ENCODE measurements around the gene LTBP1.
A peak's percentile ranks its signal among the peaks of the same experiment; 100 is the strongest.
"Not testable (repeated sequence)": the region's sequence is repeated elsewhere in the genome, so short reads cannot be mapped to it uniquely, and the experiment has no call there.

Gene LTBP1

DNA sequence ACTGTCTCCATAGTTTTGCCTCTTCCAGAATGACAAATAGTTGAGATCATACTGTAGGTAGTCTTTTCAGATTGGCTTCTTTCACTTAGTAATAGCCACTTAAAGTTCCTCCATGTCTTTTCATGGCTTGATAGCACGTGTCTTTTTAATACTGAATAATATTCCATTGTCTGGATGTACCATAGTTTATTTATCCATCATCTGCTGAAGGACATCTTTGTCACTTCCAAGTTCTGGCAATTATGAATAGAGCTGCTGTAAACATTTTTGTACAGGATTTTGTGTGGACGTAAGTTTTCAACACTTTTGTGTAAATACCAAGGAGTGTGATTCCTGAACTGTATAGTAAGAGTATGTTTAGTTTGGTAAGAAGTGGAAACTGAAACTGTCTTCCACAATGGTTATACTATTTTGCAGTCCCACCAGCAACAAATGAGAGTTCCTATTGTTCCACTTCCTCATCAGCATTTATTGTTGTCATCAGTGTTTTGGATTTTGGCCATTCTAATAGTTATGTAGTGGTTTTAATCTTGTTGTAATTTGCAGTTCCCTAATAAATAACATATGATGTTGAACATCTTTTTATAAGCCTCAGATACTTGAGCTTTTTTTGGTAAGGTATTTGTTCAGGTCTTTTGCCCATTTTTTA is 18.9 kb downstream of the LTBP1 start:
- DNase-seq, result no peak

DNA sequence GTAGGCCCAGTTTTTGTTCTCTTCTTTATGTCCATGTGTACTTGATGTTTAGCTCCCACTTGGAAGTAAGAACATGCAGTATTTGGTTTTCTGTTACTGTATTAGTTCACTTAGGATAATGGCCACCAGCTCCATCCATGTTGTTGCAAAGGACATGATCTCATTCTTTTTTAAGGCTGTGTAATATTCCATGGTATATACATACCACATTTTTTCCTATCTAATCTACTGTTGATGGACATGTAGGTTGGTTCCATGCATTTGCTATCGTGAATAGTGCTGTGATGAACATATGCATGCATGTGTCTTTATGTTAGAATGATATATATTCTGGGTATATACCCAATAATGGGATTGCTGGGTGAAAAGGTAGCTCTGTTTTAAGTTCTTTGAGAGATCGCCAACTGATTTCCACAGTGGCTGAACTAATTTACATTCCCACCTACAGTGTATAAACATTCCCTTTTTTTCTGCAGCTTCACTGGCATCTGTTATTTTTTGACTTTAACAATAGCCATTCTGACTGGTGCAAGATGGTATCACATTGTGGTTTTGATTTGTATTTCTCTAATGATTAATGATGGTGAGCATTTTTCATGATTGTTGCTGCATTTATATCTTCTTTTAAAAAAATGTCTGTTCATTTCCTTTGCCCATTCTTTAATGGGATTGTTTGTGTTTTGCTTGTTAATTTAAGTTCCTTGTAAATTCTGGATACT is 22.9 kb downstream of the LTBP1 start:
- DNase-seq, result no peak

DNA sequence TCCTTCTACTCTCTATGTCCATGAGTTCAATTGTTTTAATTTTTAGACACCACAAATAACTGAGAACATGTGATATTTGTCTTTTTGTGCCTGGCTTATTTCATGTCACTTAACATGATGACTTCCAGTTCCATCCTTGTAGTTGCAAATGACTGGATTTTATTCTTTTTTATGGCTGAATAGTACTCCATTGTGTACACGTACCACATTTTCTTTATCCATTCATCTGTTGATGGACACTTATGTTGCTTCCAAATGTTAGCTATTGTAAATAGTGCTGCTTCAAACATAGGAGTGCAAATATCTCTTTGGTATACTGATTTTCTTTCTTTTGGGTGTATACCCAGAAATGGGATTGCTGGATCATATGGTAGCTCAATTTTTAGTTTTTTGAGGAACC is 27.0 kb downstream of the LTBP1 start:
- not testable (repeated sequence) for DNase-seq

DNA sequence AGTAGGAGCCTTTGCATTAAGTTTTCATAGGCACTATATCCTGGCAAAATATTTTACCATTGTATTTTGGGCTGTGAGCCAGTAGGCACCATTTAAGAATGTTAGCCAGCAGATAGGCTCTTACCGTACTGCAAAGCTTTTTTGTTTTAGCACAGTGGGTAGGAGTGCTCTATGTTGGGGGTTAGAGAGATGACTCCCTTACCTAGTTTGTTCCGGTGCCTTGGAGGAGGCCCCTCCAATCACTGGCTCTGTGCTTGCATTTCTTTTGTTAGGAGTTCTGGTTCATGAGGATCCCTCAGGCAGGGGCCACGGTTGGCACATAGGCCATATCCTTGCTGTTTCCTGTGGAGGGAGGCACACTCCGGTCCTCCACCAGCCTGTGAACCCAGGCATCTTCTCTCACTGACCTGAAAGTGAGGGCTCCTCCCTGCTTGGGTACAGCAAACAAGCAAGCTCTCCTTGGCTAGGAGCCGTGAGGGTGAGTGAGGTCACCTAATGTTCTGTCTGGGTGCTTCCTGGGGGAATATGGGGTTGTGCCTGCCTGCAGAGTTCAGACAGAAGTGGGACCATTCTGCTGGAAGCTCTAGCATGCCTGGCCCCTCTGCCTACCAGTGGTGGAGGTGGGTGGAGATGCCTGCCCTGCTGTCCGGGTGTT is 29.8 kb downstream of the LTBP1 start:
- no peak for DNase-seq

DNA sequence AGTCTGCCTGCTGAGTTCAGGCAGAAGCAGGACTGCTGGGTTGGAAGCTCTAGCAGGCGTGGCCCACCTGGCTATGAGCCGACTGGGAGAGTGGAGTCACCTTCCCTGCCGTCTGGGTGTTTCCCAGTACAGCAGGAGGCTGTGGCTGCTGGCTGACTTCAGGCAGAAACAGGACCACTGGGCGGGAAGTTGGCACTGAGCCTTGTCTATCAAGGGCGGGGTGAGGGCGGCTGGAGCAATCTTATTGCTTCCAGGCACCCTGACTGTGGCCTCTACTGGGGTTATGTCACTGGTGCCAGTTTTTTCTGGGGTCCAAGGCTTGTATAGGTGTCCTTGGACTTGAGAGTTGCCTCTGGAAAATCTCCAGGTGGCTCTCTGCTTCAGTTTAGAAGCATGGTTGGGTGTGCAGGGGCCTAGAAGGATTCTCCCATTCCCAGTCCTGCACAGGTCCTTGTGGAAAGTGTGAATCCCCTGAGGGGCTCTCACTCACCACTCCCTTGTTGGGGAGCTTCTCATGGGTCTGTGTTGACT is 30.5 kb downstream of the LTBP1 start:
- peak; percentile 4 to 53 for DNase-seq

DNA sequence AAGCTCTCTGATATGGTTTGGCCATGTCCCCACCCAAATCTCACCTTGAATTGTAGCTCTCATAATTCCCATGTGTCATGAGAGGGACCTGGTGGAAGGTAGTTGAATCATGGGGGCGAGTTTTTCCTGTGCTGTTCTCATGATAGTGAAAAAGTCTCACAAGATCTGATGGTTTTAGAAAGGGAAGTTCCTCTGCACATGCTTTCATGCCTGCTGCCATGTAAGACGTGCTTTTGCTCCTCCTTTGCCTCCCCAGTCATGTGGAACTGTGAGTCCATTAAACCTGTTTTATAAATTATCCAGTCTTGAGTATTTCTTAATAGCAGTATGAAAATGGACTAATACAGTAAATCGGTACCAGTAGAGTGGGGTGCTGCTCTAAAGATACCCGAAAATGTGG is 34.9 kb downstream of the LTBP1 start:
- no peak for DNase-seq

DNA sequence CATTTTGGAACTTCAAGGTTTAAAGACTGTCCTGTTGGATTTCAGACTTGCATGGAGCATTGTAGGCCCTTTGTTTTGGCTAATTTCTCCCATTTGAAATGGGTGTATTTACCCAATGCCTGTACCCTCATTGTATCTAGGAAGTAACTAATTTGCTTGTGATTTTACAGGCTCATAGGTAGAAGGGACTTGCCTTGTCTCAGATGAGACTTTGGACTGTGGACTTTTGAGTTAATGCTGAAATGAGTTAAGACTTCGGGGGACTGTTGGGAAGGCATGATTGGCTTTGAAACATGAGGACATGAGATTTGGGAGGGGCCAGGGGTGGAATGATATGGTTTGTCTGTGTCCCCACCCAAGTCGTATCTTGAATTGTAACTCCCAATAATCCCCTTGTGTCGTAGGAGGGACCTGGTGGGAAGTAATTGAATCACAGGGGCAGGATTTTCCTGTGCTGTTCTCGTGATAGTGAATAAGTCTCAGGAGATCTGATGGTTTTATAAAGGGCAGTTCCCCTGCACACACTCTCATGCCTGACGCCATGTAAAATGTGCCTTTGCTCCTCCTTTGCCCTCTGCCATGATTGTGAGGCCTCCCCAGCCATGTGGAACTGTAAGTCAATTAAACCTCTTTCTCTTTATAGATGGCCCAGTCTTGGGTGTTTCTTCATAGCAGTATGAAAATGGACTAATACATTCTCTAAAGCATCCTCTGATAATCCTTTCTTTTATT is 36.6 kb downstream of the LTBP1 start:
- DNase-seq, result not testable (repeated sequence)

DNA sequence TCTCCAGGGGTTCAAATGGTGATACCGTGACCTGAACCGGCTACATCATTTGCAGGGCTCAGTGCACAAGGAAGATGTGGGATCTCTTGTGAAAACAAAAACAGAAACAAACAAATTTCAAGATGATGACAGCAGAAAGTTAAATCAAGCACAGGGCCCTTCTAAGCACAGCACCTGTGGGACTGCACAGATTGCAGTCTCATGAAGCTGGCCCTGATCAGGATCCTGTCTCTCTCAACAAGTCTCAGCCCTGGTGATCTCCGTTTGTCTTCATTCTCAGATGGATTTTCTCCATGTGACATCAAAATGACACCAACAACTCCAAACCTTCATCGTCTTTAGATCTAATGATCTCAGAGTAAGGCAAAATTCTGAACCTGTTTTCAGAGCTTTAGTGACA is 39.7 kb downstream of the LTBP1 start:
- no peak for DNase-seq

DNA sequence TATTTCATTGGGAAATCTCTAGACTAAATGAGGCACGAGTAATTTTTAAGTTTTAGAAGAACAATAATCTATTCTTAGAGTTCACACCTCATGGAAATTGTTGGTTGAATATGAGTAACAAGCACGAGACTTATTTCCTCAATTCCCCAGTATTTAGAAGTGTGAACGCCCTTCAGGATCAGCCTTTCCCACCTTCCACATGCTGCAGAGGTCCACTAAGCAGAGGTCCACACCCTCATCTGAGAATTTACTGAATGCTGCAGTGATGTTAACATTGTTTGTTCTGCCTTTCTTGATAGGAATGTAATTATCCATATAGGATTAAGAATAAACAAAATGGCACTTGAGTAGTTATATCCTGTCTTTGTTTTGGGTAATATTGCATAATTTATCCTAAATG is 41.8 kb downstream of the LTBP1 start:
- DNase-seq, result no peak

DNA sequence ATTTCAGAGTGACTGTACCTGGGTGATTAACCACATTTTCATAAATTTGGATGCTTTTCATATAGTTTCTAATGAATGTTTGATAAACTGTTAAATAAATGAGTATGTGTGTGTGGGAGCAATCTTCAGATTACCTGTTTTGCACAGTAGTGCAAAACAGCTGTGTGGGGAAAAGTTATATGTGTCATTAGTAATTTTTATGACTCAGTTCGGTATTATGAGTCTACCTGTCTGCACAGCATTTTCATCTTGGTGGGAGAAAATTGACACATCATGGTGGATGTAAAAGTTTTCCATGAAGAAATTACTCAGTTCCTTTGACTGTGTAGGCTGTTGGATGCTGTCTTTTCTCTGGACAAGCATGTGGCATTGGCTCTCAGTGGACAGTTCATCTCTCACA is 43.8 kb downstream of the LTBP1 start:
- no peak for DNase-seq

DNA sequence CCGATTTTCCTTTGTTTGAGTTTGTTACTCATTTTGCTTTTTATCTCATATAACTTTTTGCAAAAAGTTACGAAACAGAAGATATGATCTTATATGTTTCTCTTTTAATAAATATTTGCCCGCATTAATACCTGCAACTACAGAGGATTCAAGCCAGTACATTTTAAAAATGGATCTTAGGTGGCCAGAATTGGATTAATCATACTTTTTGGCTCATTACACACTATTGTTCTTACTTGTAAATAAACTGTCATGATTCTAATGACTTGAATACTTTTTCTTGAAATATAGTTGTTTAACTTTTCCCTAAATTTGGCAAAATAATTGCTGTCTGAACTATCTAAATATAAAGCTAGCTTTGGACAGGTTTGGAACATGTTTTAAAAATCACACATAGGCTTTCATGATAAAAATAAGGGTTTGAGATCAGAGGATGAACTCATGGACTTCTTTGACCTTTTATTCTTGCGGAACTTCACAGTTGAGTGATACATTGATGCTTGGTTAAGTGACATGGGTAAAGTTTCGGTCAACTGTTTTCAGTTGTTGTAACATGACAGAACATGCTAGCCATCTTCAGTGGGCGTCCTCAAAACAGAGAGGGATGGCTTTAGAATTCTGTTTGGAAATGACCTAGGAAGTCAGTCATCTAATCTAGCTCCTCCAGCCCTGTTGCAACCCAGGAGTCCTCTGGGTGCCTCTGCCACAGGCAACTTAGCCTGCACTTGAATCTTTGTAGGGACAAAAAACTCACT is 44.5 kb downstream of the LTBP1 start:
- no peak for DNase-seq

DNA sequence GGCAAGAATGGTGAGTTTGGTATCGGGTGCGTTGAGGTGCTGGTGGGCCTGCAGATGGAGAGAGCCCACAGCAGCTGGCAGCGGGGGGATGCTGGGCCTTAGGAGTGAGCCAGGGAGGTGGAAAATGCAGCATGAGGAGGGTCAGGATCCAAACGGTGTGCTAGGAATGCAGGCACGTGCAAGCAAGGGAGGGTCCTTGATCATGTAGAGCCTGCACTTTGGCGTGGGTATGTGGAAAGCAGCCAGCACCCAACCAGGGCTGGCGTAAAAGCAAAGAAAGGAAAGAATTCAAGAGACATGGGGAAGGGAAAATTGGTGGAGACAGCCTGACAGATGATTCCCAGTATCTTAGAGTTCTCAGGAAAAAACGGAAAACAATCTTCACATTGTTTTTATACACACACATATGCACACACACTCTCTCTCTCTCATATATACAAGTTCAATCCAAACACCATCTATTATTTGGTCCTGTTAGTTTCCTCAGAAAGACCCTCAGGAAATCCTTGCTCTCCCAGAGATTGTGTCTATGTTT is 46.3 kb downstream of the LTBP1 start:
- no peak for DNase-seq

DNA sequence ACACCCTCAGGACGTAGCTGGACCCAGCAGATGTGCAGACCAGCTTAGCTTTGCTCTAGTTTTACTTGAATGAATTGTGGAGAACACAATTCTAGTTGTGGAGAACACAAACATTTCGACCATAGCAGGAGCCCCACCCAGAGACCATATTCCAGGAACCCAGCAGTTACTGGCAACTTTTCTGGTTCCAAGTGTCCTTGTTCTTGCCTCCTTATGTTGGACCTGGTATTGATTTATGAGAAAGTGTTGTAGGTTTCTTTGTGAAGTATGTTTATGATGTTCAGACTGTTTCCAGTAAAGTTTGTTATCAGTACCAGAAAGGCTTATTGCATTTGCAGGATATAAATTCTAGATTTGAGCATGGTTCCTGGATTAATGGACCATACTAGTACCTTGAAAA is 51.0 kb downstream of the LTBP1 start:
- no peak for DNase-seq

DNA sequence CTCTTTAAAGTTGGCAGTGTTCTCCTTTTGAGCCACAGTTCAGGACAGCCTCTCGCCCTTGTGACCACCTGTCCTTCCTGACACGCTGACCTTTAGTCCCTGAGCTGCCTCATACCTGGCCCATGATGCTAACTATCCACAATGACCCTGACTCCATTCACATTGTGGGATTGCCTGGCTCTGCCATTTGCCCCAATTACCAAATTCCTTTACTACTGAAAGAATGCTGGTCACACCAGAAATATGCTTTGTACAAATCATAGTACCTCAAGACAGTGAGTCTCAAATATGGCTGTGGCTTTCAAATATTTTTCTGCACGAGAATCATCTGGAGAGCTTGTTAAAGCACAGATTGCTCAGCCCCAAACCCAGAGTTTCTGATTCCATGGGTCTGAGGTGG is 54.2 kb downstream of the LTBP1 start:
- DNase-seq, result no peak

DNA sequence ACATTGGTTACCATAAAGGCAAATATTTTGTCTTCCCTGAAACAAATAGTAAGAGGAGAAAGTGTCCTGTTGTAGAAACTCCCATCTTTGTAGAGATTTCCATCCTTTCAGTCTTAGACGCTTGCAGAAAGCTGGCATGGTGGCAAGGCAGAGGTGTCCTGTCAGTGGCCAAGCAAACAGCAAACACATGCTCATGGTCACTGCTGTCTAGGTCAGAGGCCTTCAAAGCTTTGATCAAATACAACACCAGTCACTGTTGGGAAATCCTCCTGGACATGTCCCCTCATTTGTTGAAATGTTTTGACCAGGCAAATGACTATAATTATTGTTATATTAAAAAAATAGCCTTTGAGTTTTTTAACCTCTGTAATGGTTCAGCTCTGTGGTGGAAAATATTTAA is 55.1 kb downstream of the LTBP1 start:
- no peak for DNase-seq

DNA sequence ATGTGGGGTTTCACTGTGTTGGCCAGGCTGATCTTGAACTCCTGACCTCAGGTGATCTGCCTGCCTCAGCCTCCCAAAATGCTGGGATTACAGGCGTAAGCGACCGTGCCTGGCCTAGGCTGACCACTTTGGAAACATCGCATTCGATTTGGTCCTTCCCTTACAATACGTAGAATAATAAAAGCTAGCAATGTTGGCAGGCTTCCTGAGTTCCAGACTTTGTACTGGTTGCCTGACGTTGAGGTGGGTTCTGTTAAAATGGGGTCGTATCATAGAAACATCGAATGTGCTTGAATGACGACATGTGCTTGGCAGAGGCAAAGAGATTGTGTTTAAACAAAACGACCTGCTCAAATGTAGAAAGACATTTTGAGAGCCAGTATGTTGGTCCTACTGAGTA is 56.1 kb downstream of the LTBP1 start:
- no peak for DNase-seq

DNA sequence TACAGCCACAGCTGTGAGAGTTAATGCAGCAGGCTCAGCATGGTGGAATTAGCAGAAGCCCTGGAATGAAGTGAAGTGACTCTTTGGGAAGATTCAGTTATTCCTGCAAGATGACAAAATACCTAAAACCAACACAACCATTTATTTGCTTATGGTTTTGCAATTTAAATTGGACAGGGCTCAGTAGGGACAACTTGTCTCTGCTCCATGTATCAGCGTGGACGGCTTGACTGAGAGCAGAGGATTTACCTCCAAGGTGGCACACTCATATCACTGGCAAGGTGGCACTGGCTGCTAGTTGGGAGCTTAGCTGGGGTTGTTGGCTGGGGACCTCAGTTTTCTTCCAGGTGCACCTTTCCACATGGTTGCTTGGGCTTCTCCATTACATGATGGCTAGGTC is 58.3 kb downstream of the LTBP1 start:
- no peak for DNase-seq

DNA sequence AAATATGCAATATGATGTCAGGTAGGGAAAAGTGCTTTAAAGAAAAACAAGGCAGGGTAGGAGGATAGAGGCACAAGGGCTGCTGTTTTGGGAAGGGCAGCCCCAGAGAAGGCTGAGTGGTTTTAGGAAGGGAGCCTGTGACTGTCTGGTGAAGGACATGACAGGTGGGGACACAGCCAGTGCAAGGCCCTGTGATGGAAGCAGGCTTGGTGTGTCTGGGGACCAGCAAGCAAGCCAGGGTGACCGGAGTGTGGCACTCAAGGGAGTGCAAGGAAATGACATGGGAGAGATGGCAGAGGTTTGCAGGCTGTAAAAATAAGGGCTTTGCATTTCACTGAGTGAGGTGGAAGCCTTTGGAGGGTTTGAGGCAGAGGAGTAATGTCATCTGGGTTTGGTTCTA is 62.0 kb downstream of the LTBP1 start:
- DNase-seq, result no peak

DNA sequence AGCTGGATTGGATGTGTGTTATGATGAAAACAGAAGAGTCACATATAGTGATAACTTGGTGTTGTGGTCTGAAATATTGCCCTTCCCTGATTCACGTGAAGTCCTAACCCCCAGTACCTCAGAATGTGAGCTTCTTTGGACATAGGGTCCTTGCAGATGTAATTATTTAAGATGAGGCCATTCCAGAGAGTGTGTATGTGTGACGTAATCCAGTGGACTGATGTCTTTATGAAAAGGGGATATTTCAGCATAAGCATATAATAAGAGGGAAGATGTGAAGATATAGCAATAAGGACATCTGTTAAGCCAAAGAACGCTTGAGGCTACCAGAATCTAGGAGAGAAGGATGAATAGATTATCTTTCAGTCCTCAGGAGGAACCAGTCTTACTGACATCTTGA is 62.5 kb downstream of the LTBP1 start:
- DNase-seq, result no peak

DNA sequence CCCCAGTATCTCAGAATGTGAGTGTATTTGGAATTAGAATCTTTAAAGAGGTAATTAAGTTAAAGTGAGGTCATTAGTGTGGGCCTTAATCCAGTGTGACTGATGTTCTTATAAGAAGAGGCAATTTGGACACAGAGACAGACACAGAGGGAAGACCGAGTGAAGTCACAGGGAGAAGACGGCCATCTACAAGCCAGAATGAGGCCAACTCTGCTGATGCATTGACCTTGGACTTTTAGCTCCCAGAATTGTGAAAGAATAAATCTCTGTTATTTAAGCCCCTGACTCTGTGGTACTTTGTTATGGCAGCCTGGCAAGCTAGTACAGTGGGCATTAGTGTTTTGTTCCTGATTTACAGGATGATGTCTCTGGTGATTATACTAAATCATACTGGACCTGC is 64.6 kb downstream of the LTBP1 start:
- DNase-seq, result no peak

DNA sequence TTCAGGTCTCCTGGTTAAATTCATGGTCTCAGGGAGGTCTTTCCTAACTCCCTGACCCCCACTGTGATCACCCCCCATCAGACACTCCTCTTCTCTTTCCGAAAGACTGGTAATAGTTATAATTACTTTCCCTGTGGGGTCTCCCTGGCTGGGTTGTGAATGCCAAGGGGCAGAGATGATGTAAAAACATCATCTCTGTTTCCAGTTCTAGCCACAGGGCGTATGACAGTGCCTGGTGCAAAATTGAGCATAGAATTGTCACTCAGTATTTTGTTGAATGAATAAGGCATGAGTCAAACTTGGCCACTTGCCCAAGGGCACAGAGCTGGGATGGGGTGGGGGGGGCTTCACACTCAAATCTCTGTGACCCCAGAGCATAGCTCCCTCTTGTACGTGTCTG is 65.2 kb downstream of the LTBP1 start:
- DNase-seq, result no peak

DNA sequence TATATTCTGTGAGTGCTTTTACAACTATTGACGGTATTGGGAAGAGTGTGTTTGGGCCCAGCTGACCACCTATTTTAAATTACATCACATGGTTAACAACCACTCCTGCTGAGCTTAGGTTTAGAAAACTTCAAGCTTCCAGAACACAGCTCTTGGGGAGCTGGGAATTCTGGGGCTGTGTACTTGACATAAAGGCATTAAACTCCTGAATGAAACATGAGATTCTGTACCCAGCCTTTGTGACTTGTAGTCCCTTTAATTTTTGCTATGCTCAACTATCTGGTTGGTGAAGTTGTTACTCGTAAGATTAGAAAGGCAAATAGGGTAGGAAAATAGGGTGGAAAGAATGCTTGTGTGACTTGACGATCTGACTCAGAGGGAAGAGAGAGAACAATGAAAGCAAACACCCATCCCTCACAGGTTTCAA is 66.9 kb downstream of the LTBP1 start:
- no peak for DNase-seq

All from NCI-H446 (cell line).